ENCODE data around the gene SDR39U1. TPM values are rescaled to one million over a fixed set of nuclear protein-coding genes. Genes with fewer than 3 reads are reported as not detected.

SDR39U1 gene
- total RNA-seq, 1 donor from 2014 or later = 34.9 TPM

DNA sequence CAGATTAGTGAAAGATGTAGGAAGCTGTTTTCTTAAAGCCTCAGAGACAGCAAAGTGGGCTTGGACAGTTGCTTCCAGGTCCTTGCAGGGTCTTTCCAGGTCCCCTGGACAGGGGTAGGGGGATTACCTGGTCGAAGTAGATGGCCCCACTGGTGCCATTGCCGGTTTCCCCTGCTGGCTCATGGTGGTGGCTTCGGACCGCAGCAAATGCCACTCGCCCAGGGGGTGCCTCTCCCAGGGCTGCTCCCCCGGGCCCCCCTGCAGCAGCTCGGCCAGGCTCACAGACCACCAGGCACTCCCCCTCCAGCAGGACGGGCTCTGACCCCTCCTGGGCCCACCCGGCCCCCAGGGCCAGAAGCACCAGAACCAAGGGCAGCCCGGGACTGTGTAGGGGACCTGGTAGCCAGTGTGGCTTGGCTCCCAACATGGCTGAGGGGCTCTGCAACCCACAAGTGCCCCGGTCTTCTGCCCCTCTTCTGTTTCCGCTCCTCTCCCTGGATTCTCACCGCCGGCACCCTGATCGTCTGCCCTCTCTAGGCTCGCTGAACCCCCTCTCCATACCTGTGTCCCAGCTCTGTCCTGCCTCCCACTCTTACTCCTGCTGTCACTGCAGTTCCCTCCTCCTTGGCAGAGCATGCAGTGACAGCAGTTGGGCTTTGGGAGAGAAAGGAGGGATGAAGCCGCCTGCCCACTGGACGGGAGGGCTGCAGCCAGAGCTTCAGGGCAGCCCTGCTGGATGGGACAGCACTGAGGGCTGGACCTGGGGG lies 13.8 kb downstream of the SDR39U1 start:
- TF ChIP-seq, protein P1, sequence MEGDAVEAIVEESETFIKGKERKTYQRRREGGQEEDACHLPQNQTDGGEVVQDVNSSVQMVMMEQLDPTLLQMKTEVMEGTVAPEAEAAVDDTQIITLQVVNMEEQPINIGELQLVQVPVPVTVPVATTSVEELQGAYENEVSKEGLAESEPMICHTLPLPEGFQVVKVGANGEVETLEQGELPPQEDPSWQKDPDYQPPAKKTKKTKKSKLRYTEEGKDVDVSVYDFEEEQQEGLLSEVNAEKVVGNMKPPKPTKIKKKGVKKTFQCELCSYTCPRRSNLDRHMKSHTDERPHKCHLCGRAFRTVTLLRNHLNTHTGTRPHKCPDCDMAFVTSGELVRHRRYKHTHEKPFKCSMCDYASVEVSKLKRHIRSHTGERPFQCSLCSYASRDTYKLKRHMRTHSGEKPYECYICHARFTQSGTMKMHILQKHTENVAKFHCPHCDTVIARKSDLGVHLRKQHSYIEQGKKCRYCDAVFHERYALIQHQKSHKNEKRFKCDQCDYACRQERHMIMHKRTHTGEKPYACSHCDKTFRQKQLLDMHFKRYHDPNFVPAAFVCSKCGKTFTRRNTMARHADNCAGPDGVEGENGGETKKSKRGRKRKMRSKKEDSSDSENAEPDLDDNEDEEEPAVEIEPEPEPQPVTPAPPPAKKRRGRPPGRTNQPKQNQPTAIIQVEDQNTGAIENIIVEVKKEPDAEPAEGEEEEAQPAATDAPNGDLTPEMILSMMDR (IDR thresholded peaks at IDR 0.05; ENCODE audit: unreplicated experiment) = no peak
- Mint-ChIP-seq H3K36me3 (ENCODE audit: low read depth, unreplicated experiment) (peaks cover 15% of the 10 kb centered on the region), H3K27ac (ENCODE audit: unreplicated experiment) (no peak overlapping the region), H3K4me1 (ENCODE audit: unreplicated experiment) (peaks cover 19% of the 10 kb centered on the region), H3K9me3 (ENCODE audit: unreplicated experiment) (no peaks in the 10 kb centered on the region), H3K4me3 (ENCODE audit: unreplicated experiment) (peak overlapping the region; percentile 25), H3K27me3 (ENCODE audit: unreplicated experiment) (peaks cover 14% of the 10 kb centered on the region)
- no peak for DNase-seq (ENCODE audit: low spot score)

DNA sequence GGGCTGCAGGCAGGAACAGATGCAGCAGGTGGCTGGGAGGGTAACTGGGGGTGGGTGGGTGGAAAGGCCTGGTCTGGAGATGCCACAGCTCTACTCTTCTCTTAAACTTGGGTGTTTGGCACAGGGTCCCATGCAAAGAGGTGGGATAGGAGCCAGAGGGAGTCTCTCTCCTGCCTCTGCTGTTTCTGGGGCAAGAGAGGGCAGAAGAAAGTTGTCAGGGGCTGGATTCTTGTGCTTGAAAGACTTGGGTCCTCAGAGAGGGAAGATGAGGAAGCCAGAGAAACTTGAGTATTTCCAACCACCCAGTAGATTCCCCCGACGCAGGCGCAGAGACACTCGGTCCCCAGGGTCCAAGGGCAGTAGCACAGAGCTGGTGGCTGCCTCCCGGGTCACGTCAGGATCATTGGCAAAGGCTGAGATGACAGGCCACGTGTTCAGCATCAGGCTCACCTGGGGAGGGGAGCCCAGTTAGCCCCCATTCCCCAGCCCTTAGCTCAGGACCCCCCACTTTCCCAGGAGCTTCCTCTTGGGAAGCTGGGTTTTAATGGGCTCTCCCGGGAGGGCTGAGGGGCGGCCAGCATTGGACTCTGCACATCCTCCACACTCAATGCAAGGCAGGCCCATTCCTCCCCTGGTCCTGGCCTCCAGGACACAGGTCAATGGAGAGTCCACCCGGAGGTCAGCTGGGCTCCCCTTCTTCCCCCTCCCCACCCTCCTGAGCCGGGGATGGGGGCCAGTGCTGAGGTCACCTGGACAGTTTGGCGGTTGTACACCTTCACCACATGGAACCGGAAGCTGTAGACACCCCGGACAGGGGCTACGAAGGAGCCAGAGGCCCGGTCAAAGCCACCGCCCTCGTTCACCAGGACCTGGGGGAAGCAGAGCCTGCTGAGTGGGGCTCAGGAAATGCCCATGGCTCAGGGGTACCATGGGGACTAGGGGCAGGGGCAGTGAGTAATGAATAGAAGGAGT lies 14.8 kb downstream of the SDR39U1 start:
- Mint-ChIP-seq H3K9me3 (ENCODE audit: unreplicated experiment) (no peaks in the 10 kb centered on the region), H3K27me3 (ENCODE audit: unreplicated experiment) (peaks cover 14% of the 10 kb centered on the region), H3K4me3 (ENCODE audit: unreplicated experiment) (peak overlapping the region; percentile 25), H3K4me1 (ENCODE audit: unreplicated experiment) (peaks cover 19% of the 10 kb centered on the region), H3K27ac (ENCODE audit: unreplicated experiment) (no peak overlapping the region), H3K36me3 (ENCODE audit: low read depth, unreplicated experiment) (peaks cover 10% of the 10 kb centered on the region)
- TF ChIP-seq, protein P1 (IDR thresholded peaks at IDR 0.05; ENCODE audit: unreplicated experiment) = no peak
- no peak for DNase-seq (ENCODE audit: low spot score)

DNA sequence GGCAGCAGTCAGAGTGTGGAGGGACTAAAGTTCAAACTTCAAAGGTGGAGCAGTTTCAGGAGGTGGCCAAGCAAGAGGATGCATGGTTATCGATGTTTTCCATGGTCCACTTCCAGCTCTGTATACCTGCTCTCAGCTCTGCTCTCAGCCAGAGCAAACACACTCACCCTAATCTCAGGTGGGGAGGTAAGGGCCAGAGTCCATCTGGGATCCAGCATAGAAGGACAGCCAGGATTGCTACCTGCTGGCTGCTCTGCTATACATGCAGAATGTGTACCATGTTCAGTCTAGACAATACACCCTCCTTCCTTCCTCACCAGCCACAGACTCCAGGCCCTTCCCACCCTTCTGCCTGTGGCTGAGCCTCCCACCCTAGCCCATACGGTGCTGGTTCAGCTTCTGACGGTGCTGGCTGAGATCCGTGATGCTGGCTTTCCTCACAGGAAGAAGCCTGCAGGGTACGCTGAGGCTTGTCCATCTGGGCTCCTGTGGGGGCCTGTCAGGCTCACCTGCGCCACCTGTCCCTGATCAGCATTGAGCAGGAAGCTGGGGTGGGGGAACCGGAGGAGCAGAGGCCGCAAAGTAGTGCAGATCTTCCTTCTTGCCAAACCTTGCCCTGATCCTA lies 15.6 kb downstream of the SDR39U1 start:
- Mint-ChIP-seq H3K27ac (ENCODE audit: unreplicated experiment) (peak overlapping the region; percentile 49), H3K9me3 (ENCODE audit: unreplicated experiment) (no peaks in the 10 kb centered on the region), H3K36me3 (ENCODE audit: low read depth, unreplicated experiment) (peaks cover 9% of the 10 kb centered on the region), H3K27me3 (ENCODE audit: unreplicated experiment) (peaks cover 14% of the 10 kb centered on the region), H3K4me1 (ENCODE audit: unreplicated experiment) (peaks cover 19% of the 10 kb centered on the region), H3K4me3 (ENCODE audit: unreplicated experiment) (peak overlapping the region; percentile 54)
- TF ChIP-seq, protein P1 (IDR thresholded peaks at IDR 0.05; ENCODE audit: unreplicated experiment) = no peak
- no peak for DNase-seq (ENCODE audit: low spot score)

DNA sequence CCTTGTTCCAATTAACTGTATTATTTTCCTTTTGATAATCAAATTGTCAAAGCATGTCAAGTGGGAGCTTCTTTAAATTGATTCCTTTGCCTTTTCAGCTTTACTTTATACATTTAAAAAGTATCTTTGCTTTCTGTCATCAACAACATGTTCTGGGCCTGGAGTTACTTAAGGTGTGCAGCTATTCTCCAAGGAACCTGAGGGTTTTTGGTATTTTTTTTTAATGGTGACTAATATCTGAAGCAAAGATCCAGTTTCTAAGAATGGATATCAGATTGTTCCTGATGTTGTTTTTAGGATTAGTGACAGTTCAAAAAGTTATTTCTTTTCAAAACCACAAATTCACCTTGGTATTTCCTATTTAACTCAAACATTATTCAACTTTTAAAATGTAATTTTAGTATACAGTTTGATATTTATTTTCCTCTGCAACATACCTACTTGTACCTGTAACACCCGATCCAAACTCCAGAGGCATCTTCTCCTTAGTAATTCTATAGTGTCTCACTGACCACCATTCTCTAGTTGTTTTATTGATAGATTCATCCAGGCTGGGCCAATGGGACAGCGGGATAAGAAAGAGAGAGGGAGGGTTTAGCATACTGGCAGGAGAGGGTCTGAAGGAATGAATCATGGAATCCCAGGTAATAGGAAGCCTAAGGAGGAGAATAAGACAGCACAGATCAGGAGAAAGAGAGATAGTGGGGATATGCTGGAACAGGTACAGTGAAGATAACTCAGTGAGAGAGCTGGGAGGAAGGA lies 16.2 kb downstream of the SDR39U1 start:
- H3K4me1 Mint-ChIP-seq (ENCODE audit: unreplicated experiment) = peaks cover 13% of the 10 kb centered on the region
- no peak for DNase-seq (ENCODE audit: low spot score)
- peak overlapping the region; percentile 54 for H3K4me3 Mint-ChIP-seq (ENCODE audit: unreplicated experiment)
- H3K36me3 Mint-ChIP-seq (ENCODE audit: low read depth, unreplicated experiment) = peaks cover 5% of the 10 kb centered on the region
- peak overlapping the region; percentile 49 for H3K27ac Mint-ChIP-seq (ENCODE audit: unreplicated experiment)
- no peaks in the 10 kb centered on the region for H3K9me3 Mint-ChIP-seq (ENCODE audit: unreplicated experiment)
- TF ChIP-seq, protein P1 (IDR thresholded peaks at IDR 0.05; ENCODE audit: unreplicated experiment) = no peak
- peaks cover 14% of the 10 kb centered on the region for H3K27me3 Mint-ChIP-seq (ENCODE audit: unreplicated experiment)

All from endothelial cell (in vitro differentiated cells).